HEK293 (cell line): ENCODE measurements around the gene GALNT11.

Source experiments
- CTCF ChIP-seq: fragments of 450-650 bp; formaldehyde crosslinking; IDR thresholded peaks from 2 replicates; pipeline ENCODE4 v1.5.1; 2016; ENCODE audit warnings: missing biosample characterization, missing genetic modification characterization
- HIC1 ChIP-seq: fragments of 450-650 bp; formaldehyde crosslinking; IDR thresholded peaks from 2 replicates; pipeline ENCODE4 v1.5.1; 2016; ENCODE audit warnings: missing biosample characterization, missing genetic modification characterization
- PBX3 ChIP-seq: sonication (generic); formaldehyde crosslinking; IDR thresholded peaks from 2 replicates; pipeline ENCODE4 v1.8.1; 2022; ENCODE audit warnings: mild to moderate bottlenecking, moderate library complexity, missing genetic modification reagents
- PRDM2 ChIP-seq: fragments of 450-650 bp; formaldehyde crosslinking; IDR thresholded peaks from 2 replicates; pipeline ENCODE4 v1.5.1; 2016; ENCODE audit warnings: missing biosample characterization, missing genetic modification characterization, borderline replicate concordance
- ZNF292 ChIP-seq: fragments of 450-650 bp; formaldehyde crosslinking; IDR thresholded peaks from 2 replicates; pipeline ENCODE4 v1.5.1; 2016; ENCODE audit warnings: low read depth, missing biosample characterization, missing genetic modification characterization, borderline replicate concordance
- ZNF670 ChIP-seq: fragments of 450-650 bp; formaldehyde crosslinking; IDR thresholded peaks from 2 replicates; pipeline ENCODE4 v1.5.1; 2016; ENCODE audit warnings: missing biosample characterization, missing genetic modification characterization, low read depth

GRCh38 chr7:152051968-152052367 is 26.5 kb downstream of the GALNT11 start:
- TF ChIP-seq ZNF670 (tag by site-specific recombination) (no peak), PRDM2 (tag by site-specific recombination) (no peak), ZNF292 (no peak), PBX3 (CRISPR knock-in tag) (no peak), HIC1 (tag by site-specific recombination) (no peak), CTCF (tag by site-specific recombination) (no peak)
